GM12891 (cell line): ENCODE measurements around the gene FAF1.
A peak's percentile ranks its signal among the peaks of the same experiment; 100 is the strongest.
"Not testable (repeated sequence)": the region's sequence is repeated elsewhere in the genome, so short reads cannot be mapped to it uniquely, and the experiment has no call there.

Experiments
- DNase-seq: peaks from one replicate; pipeline ENCODE4 v3.0.0; 2011; ENCODE audit warnings: low spot score; ENCODE audit not compliant: insufficient read length
- FAIRE-seq: peaks from 2 replicates; lab custom pipeline; 2011; peaks lifted over from hg19 to GRCh38; lab: Jason Lieb, UNC
- PAX5 ChIP-seq: IDR thresholded peaks from 2 replicates; pipeline ENCODE4 v1.6.1; 2011; ENCODE audit warnings: low read length, moderate library complexity, mild to moderate bottlenecking; ENCODE audit not compliant: insufficient read depth, severe bottlenecking
- POLR2A ChIP-seq: IDR thresholded peaks from 2 replicates; pipeline ENCODE4 v1.6.1; 2011; ENCODE audit warnings: low read depth, low read length, control low read depth
- POLR2AphosphoS5 ChIP-seq: IDR thresholded peaks from 2 replicates; pipeline ENCODE4 v1.6.1; 2011; ENCODE audit warnings: low read depth, low read length, control low read depth
- POU2F2 ChIP-seq: IDR thresholded peaks from 2 replicates; pipeline ENCODE4 v1.6.1; 2011; ENCODE audit warnings: low read depth, mild to moderate bottlenecking, control low read depth, low read length, moderate library complexity
- SPI1 ChIP-seq: IDR thresholded peaks from 2 replicates; pipeline ENCODE4 v1.6.1; 2011; ENCODE audit warnings: low read depth, low read length, control low read depth
- TAF1 ChIP-seq: IDR thresholded peaks from 2 replicates; pipeline ENCODE4 v1.6.1; 2011; ENCODE audit warnings: low read depth, low read length, control low read depth

Gene FAF1

GRCh38 chr1:50915621-50916020 lies 44.4 kb downstream of the FAF1 start:
- FAIRE-seq (no peak), DNase-seq (no peak)
- TF ChIP-seq SPI1 (no peak), POLR2A (no peak), POLR2AphosphoS5 (no peak), PAX5 (no peak), TAF1 (no peak), POU2F2 (no peak)

GRCh38 chr1:50913954-50914353 lies 46.1 kb downstream of the FAF1 start:
- no peak for TF ChIP-seq POU2F2
- DNase-seq (no peak), FAIRE-seq (no peak)

- not testable (repeated sequence) for FAIRE-seq, DNase-seq
These were observed 49.7 kb downstream of the FAF1 start for GRCh38 chr1:50910356-50910755.

- not testable (repeated sequence) for FAIRE-seq, DNase-seq
These were observed 52.5 kb downstream of the FAF1 start for GRCh38 chr1:50907610-50908009.

GRCh38 chr1:50906050-50906449 lies 54.0 kb downstream of the FAF1 start:
- DNase-seq, FAIRE-seq: not testable (repeated sequence)

- TF ChIP-seq POLR2AphosphoS5 (no peak), TAF1 (no peak), SPI1 (no peak), POLR2A (no peak), PAX5 (no peak), POU2F2 (no peak)
- DNase-seq (no peak), FAIRE-seq (no peak)
These were observed 57.6 kb downstream of the FAF1 start for GRCh38 chr1:50902419-50902818.

GRCh38 chr1:50901872-50902271 lies 58.2 kb downstream of the FAF1 start:
- DNase-seq: no peak
- peak; percentile 40 for FAIRE-seq
- TF ChIP-seq POU2F2: no peak
- no peak for TF ChIP-seq SPI1
- no peak for TF ChIP-seq POLR2A
- no peak for TF ChIP-seq TAF1
- TF ChIP-seq PAX5: no peak
- no peak for TF ChIP-seq POLR2AphosphoS5

- DNase-seq (no peak), FAIRE-seq (no peak)
- TF ChIP-seq PAX5 (no peak), POU2F2 (no peak), POLR2A (no peak), TAF1 (no peak), SPI1 (no peak), POLR2AphosphoS5 (no peak)
These were observed 61.3 kb downstream of the FAF1 start for GRCh38 chr1:50898773-50899172.

GRCh38 chr1:50894340-50894739 lies 65.7 kb downstream of the FAF1 start:
- FAIRE-seq: no peak
- TF ChIP-seq SPI1 (no peak), POLR2AphosphoS5 (no peak), POLR2A (no peak), POU2F2 (no peak), PAX5 (no peak), TAF1 (no peak)
- no peak for DNase-seq

- TF ChIP-seq POLR2AphosphoS5 (no peak), SPI1 (no peak), TAF1 (no peak), POLR2A (no peak), PAX5 (no peak), POU2F2 (no peak)
- DNase-seq (no peak), FAIRE-seq (no peak)
These were observed 66.6 kb downstream of the FAF1 start for GRCh38 chr1:50893466-50893865.

- not testable (repeated sequence) for FAIRE-seq, DNase-seq
These were observed 72.5 kb downstream of the FAF1 start for GRCh38 chr1:50887555-50887954.
